Breast epithelium (tissue), 3 donors: ENCODE results near the gene HLA-DPA1.

Experiments used
- POLR2A ChIP-seq: fragments of 450-650 bp; IDR thresholded peaks from one replicate; pipeline ENCODE4 v1.6.1; 2016; ENCODE audit warnings: antibody characterized with exemption, mild to moderate bottlenecking, moderate library complexity
- POLR2AphosphoS5 ChIP-seq, 3 donors: sonication (generic); formaldehyde crosslinking; IDR thresholded peaks; one replicate each; pipeline ENCODE4 v1.6.1; 2017; ENCODE audit warnings: antibody characterized with exemption in 3 of 3

DNA sequence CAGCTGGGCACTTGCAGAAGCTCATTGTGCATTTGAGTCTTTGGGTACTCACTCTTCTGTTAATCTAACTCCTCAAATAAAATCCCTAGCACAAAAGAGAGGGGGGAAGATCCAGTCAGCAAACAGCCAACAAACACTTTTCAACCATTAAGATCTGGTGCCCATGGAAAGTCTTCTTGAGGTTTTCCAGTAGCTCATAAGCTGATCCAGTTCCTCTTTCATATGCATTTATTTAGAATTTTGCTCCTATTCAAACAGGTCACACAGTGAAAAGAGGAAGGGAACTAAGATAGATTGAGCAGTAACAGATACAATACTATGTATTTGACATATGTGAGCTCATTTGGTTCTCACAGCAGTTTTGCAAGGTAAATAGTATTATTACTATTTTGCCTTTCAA is 41.0 kb upstream of the HLA-DPA1 start:
- TF ChIP-seq POLR2A (no peak), POLR2AphosphoS5 (IDR thresholded peaks at IDR 0.05) (no peak)
